ENCODE results near the gene PRR15L. TPM values are rescaled to one million over a fixed set of nuclear protein-coding genes. Genes with fewer than 3 reads are reported as not detected.

Gene PRR15L
- total RNA-seq, 1 donor, result not detected

DNA sequence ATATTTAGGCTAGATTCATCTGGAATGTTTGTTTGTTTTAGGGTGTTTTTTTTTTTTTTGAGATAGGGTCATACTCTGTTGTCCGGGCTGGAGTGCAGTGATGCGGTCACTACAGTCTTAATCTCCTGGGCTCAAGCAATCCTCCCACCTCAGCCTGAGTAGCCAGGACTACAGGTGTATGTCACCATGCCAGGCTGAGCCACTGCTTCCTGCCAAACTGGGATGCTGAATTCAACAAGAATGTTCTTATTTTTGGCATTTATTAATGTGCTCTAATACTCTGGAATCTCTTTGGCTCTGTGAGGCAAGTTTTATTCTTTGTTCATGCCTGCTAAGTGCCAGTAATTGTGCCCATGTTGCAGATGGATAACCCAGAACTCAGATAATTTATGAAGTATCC lies 40.1 kb downstream of the PRR15L start:
- no peaks in the 10 kb centered on the region for H3K27me3 ChIP-seq (ENCODE audit: insufficient read depth, low read length)
- H3K9me3 ChIP-seq (ENCODE audit: low read depth, low read length), result no peaks in the 10 kb centered on the region
- H3K4me1 ChIP-seq (ENCODE audit: insufficient read depth, low read length), result peaks cover 13% of the 10 kb centered on the region
- H3K4me3 ChIP-seq (ENCODE audit: low read length), result no peak overlapping the region

DNA sequence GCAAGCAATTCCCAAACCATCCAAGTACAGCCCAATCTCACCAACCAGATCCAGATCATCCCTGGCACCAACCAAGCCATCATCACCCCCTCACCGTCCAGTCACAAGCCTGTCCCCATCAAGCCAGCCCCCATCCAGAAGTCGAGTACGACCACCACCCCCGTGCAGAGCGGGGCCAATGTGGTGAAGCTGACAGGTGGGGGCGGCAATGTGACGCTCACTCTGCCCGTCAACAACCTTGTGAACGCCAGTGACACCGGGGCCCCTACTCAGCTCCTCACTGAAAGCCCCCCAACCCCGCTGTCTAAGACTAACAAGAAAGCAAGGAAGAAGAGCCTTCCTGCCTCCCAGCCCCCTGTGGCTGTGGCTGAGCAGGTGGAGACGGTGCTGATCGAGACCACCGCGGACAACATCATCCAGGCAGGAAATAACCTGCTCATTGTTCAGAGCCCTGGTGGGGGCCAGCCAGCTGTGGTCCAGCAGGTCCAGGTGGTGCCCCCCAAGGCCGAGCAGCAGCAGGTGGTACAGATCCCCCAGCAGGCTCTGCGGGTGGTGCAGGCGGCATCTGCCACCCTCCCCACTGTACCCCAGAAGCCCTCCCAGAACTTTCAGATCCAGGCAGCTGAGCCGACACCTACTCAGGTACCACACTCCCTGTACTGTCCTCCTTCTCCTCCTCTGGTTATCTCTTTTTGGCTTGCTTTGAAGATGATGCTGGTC lies 41.0 kb downstream of the PRR15L start:
- Histone ChIP-seq H3K9me3 (ENCODE audit: low read depth, low read length) (no peaks in the 10 kb centered on the region), H3K4me1 (ENCODE audit: insufficient read depth, low read length) (peaks cover 13% of the 10 kb centered on the region), H3K4me3 (ENCODE audit: low read length) (no peak overlapping the region), H3K27me3 (ENCODE audit: insufficient read depth, low read length) (no peaks in the 10 kb centered on the region)

DNA sequence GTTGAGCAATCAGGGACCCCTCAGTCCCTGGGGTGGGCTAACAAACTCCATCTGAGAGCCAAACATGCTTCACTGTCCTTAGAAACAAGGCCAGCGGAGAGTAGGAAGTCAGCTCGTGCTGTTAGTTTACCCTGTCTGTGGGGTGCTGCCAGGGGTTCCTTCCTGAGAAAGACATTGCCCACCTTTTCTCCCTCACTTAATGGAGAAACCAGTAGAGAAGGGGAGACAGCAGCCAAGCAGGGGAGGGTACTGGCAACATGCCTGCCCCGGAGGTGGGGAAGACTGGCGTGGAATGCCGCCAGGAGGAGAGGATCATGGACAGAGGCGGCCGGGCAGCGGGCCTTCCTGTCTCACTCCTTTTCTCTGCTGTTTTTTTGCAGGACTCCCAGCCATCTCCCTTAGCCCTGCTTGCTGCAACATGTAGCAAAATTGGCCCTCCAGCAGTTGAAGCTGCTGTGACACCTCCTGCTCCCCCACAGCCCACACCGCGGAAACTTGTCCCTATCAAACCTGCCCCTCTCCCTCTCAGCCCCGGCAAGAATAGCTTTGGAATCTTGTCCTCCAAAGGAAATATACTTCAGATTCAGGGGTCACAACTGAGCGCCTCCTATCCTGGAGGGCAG lies 41.8 kb downstream of the PRR15L start:
- H3K4me1 ChIP-seq (ENCODE audit: insufficient read depth, low read length), result peaks cover 13% of the 10 kb centered on the region
- no peaks in the 10 kb centered on the region for H3K9me3 ChIP-seq (ENCODE audit: low read depth, low read length)
- no peak overlapping the region for H3K4me3 ChIP-seq (ENCODE audit: low read length)
- H3K27me3 ChIP-seq (ENCODE audit: insufficient read depth, low read length), result no peaks in the 10 kb centered on the region

DNA sequence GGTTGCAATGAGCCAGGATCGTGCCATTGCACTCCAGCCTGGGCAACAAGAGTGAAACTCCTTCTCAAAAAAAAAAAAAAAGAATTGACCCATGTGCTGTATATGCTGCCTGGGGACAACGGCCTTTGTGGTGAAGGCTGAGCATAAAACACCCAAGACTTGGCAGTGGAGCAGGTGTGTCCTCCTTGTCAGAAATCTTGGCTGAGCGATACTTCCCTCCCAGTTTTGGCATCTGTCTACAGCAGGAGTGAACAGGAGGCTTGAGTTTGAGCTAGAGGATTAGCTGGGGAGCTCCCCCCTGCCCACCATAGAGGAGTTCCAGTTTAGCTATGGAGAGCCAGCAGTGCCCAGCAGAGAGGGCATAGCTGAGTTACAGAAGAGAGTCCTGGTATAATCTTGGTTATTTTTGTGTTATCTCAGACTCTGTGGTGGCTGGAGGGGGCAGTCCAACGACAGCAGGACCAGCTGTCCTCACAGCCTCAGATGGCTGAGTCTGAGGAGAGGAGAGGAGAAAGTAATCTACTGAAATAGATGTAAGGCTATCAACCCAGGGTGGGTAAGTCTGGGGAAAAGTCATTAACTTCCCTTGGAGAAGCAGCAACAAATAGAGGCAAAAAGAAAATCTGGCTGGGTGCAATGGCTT lies 43.3 kb downstream of the PRR15L start:
- Histone ChIP-seq H3K4me1 (ENCODE audit: insufficient read depth, low read length) (peaks cover 13% of the 10 kb centered on the region), H3K9me3 (ENCODE audit: low read depth, low read length) (no peaks in the 10 kb centered on the region), H3K4me3 (ENCODE audit: low read length) (no peak overlapping the region), H3K27me3 (ENCODE audit: insufficient read depth, low read length) (no peaks in the 10 kb centered on the region)

DNA sequence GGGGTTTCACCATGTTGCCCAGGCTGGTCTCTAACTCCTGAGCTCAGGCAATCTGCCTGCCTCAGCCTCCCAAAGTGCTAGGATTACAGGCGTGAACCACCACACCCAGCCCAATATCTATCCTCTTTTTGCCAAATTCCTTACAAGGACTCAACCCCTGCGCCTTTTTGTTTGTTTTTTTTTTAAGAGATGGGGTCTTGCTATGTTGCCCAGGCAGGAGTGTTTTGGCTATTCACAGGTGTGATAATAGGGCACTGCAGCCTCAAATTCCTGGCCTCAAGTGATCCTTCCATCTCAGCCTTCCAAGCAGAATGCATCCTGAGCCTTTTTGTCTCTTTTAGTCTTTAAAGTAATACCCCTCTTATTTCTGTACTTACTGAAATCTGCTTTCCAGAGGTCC lies 44.6 kb downstream of the PRR15L start:
- Histone ChIP-seq H3K27me3 (ENCODE audit: insufficient read depth, low read length) (no peaks in the 10 kb centered on the region), H3K4me3 (ENCODE audit: low read length) (no peak overlapping the region), H3K4me1 (ENCODE audit: insufficient read depth, low read length) (peaks cover 12% of the 10 kb centered on the region), H3K9me3 (ENCODE audit: low read depth, low read length) (no peaks in the 10 kb centered on the region)

DNA sequence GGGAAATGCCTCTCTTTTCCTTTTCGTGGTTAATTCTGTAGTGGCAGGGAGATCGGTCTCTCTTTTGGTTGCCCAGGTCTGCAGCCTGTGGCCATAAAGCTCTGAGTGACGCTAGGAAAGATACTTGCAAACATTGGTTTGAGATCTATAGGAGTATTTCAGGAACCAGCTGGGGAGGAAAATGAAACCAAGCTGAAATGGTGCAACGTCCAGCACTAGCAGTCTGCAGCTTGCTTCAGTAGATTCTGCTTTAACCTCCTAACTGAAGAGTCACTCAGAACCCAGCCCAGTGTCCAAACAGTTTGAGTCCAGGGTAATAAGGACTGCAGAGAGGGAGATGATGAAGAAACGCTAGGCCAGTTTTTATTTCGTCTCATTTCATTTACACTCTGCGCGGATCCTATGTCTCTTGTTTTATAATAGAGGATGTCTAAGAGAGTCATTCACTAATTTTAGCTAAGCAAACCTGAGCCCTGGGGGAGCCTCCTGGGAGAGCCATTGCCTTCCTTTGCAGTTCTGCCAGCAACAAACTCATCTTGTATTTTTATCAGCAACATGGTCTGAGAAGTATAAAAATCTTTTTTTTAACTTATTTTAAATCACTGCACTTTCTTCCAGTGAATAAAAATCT lies 49.6 kb downstream of the PRR15L start:
- no peaks in the 10 kb centered on the region for H3K27me3 ChIP-seq (ENCODE audit: insufficient read depth, low read length)
- no peaks in the 10 kb centered on the region for H3K9me3 ChIP-seq (ENCODE audit: low read depth, low read length)
- no peak overlapping the region for H3K4me3 ChIP-seq (ENCODE audit: low read length)
- H3K4me1 ChIP-seq (ENCODE audit: insufficient read depth, low read length), result peaks cover 9% of the 10 kb centered on the region

DNA sequence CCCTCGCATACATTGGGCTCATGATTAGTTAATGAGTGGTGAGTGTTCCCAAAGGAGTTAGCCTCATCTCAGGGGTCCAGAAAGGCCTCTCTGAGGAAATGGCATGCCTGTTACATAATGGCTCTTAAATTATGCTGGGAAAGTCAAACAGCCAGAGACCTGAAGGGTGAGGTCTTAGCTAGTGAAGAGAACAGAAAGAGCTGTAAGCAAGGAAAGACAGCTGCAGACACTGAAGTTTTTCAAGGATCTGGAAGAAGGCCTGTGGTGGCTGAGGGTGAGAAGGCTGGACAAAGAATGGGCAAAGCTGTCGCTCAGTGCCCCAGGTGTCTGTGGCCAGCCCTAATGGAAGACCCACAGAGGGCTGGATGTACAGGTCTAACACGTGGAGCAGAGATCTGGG lies 51.2 kb downstream of the PRR15L start:
- Histone ChIP-seq H3K9me3 (ENCODE audit: low read depth, low read length) (no peaks in the 10 kb centered on the region), H3K4me1 (ENCODE audit: insufficient read depth, low read length) (peaks cover 9% of the 10 kb centered on the region), H3K4me3 (ENCODE audit: low read length) (no peak overlapping the region), H3K27me3 (ENCODE audit: insufficient read depth, low read length) (no peaks in the 10 kb centered on the region)

DNA sequence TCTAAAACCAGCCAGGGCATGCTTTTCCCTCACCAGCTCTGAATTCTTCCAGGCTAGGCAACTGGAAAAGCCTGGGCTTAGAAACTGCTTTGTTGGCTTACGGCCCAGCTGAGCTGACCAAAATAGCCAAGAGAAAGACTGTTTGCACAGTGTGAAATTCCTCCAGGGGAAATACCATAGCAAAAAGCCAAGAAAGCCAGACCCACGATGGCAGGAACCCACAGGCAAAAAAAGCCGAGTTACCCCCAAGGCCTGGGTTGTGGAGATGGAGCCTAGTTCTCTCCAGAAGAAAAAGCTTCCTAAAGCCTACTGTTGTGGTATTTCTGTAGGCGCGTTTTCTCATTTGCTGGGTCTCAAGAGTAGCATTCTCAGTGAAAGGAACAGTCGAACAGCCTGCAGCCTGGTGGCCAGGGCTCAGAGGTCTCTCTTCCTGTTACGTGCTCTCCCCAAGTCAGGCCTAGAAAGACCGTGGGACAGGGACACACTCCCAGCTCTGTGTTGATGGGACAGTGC lies 52.4 kb downstream of the PRR15L start:
- H3K27me3 ChIP-seq (ENCODE audit: insufficient read depth, low read length), result no peaks in the 10 kb centered on the region
- H3K4me3 ChIP-seq (ENCODE audit: low read length), result no peak overlapping the region
- no peaks in the 10 kb centered on the region for H3K9me3 ChIP-seq (ENCODE audit: low read depth, low read length)
- H3K4me1 ChIP-seq (ENCODE audit: insufficient read depth, low read length), result peaks cover 9% of the 10 kb centered on the region

DNA sequence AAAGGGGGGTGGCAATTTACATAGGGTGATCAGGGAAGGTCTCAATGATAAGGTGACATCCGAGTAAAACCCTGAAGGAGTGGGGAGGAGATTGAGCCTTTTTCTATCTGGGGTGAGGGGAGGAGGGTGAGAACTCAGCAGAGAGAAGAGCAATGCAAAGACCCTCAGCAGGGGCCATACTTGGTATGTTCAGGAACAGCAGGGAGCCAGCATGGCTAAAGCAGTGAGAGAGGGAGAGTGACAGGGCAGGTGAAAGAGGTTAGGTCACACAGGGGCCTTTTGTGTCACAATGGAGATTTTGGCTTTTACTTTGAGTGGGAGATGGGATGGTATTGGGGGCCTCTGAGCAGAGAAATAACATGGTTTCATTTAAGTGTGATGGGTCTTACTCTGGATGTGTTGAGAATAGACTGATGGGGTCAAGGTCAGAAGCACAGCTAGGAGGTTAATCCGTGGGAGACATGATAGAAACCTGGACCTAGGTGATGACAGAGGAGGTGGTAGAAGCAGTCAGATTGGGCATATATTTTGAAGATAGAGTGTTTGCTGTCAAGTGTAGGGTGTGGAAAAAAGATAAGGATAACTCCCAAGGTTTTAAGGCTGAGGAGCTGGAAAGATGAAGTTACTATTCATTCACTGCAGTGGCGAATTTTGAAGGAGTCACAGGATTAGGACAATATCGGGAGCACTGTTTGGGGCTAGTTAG lies 55.5 kb downstream of the PRR15L start:
- no peaks in the 10 kb centered on the region for H3K27me3 ChIP-seq (ENCODE audit: insufficient read depth, low read length)
- H3K4me1 ChIP-seq (ENCODE audit: insufficient read depth, low read length), result peaks cover 27% of the 10 kb centered on the region
- no peaks in the 10 kb centered on the region for H3K9me3 ChIP-seq (ENCODE audit: low read depth, low read length)
- H3K4me3 ChIP-seq (ENCODE audit: low read length), result no peak overlapping the region

Other genes with a start within 250 kb of the PRR15L start
- 15.7 TPM for gene TBX21, start 224.6 kb downstream of the PRR15L start, total RNA-seq
- gene OSBPL7, start 136.1 kb downstream of the PRR15L start, total RNA-seq, result 8.5 TPM
- 35.2 TPM for gene MRPL10, start 126.3 kb downstream of the PRR15L start, total RNA-seq
- gene LRRC46, start 126.2 kb downstream of the PRR15L start, total RNA-seq, result not detected
- 11.2 TPM for gene SCRN2, start 116.6 kb downstream of the PRR15L start, total RNA-seq
- 0.21 TPM for gene SP6, start 106.7 kb downstream of the PRR15L start, total RNA-seq
- 2.5 TPM for gene SP2, start 61.6 kb downstream of the PRR15L start, total RNA-seq
- gene PNPO, start 16.3 kb downstream of the PRR15L start, total RNA-seq, result 6.6 TPM
- gene CDK5RAP3, start 13.2 kb upstream of the PRR15L start, total RNA-seq, result 52.3 TPM
- 0.52 TPM for gene COPZ2, start 79.9 kb upstream of the PRR15L start, total RNA-seq
- 17.0 TPM for gene NFE2L1, start 90.5 kb upstream of the PRR15L start, total RNA-seq
- gene CBX1, start 143.6 kb upstream of the PRR15L start, total RNA-seq, result 8.1 TPM
- 12.5 TPM for gene SNX11, start 149.9 kb upstream of the PRR15L start, total RNA-seq